ENCODE measurements around the gene PTGFRN. TPM values are rescaled to one million over a fixed set of nuclear protein-coding genes. Genes with fewer than 3 reads are reported as not detected.

Gene PTGFRN
- total RNA-seq, 4 donors from 2014 or later: 64.5 to 92.0 (median 83.9) TPM

DNA sequence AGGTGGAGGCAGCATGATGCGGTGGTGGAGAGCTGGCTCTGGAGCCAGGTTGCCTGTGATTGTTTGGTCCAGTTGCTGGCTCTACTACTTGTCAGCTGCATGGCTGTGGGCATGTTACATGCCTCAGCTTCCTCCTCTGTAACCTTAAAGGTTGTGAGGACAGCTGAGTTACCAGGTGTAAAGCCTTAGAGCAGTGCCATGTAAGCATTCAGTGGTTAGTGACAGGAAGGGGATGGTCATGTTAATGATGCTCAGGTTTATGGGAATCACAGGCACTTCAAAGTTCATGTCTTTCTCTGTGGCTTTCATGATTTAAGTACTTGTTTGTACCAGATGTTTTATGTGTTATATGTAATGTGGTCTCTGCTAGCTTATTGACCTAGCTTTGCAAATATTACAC is 32.6 kb downstream of the PTGFRN start:
- TF ChIP-seq, protein P1, sequence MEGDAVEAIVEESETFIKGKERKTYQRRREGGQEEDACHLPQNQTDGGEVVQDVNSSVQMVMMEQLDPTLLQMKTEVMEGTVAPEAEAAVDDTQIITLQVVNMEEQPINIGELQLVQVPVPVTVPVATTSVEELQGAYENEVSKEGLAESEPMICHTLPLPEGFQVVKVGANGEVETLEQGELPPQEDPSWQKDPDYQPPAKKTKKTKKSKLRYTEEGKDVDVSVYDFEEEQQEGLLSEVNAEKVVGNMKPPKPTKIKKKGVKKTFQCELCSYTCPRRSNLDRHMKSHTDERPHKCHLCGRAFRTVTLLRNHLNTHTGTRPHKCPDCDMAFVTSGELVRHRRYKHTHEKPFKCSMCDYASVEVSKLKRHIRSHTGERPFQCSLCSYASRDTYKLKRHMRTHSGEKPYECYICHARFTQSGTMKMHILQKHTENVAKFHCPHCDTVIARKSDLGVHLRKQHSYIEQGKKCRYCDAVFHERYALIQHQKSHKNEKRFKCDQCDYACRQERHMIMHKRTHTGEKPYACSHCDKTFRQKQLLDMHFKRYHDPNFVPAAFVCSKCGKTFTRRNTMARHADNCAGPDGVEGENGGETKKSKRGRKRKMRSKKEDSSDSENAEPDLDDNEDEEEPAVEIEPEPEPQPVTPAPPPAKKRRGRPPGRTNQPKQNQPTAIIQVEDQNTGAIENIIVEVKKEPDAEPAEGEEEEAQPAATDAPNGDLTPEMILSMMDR (IDR thresholded peaks at IDR 0.05): no peak
- TF ChIP-seq POLR2AphosphoS5 (IDR thresholded peaks at IDR 0.05): no peak
- no peak for TF ChIP-seq POLR2A (IDR thresholded peaks at IDR 0.05)
- no peak for TF ChIP-seq EP300 (IDR thresholded peaks at IDR 0.05)
- peaks cover 16% of the 10 kb centered on the region for H3K4me1 ChIP-seq
- peaks cover 43% of the 10 kb centered on the region for H3K36me3 ChIP-seq
- no peaks in the 10 kb centered on the region for H3K27me3 ChIP-seq
- no peak for DNase-seq (ENCODE audit: low spot score in 2 of 2)
- 100% methylated on average over 1 of the region's 1 CpG for WGBS
- H3K9me3 ChIP-seq: no peaks in the 10 kb centered on the region
- H3K4me3 ChIP-seq: no peak overlapping the region
- H3K27ac ChIP-seq: no peak overlapping the region

DNA sequence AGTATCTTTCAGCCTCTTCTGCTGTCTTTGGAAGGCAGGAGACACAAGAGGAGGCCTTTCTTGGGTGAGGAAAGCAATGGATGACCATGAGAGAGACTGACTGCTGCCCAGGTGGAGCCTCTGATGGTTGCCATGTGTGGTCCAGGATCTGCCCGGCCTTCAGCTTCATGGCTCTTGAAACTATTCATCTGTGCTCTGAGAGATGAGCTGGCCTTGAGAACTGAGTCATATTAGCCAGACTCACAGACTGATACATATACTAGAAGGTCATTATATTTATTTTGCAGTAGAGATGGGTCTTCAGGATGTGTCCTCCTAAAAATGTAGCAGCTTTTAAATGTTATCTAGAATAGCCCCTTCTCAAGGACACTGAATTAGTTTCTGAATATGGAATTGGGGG is 33.7 kb downstream of the PTGFRN start:
- peaks cover 17% of the 10 kb centered on the region for H3K4me1 ChIP-seq
- H3K36me3 ChIP-seq: peaks cover 47% of the 10 kb centered on the region
- WGBS: 78% methylated on average over 1 of the region's 1 CpG
- no peak overlapping the region for H3K27ac ChIP-seq
- no peak for DNase-seq (ENCODE audit: low spot score in 2 of 2)
- H3K4me3 ChIP-seq: no peak overlapping the region
- TF ChIP-seq EP300 (IDR thresholded peaks at IDR 0.05) (no peak), POLR2AphosphoS5 (IDR thresholded peaks at IDR 0.05) (no peak), POLR2A (IDR thresholded peaks at IDR 0.05) (no peak)
- TF ChIP-seq, protein P1 (IDR thresholded peaks at IDR 0.05): no peak
- H3K27me3 ChIP-seq: no peaks in the 10 kb centered on the region
- H3K9me3 ChIP-seq: no peaks in the 10 kb centered on the region

DNA sequence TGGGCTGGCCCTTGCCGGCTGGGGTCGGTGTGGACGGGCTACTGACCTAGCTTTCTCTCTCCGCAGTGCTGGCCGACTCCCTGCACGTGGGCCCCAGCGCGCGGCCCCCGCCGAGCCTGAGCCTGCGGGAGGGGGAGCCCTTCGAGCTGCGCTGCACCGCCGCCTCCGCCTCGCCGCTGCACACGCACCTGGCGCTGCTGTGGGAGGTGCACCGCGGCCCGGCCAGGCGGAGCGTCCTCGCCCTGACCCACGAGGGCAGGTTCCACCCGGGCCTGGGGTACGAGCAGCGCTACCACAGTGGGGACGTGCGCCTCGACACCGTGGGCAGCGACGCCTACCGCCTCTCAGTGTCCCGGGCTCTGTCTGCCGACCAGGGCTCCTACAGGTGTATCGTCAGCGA is 34.9 kb downstream of the PTGFRN start:
- Histone ChIP-seq H3K36me3 (peaks cover 53% of the 10 kb centered on the region), H3K27ac (no peak overlapping the region), H3K9me3 (no peaks in the 10 kb centered on the region), H3K4me1 (peaks cover 12% of the 10 kb centered on the region), H3K27me3 (no peaks in the 10 kb centered on the region), H3K4me3 (no peak overlapping the region)
- no peak for TF ChIP-seq EP300 (IDR thresholded peaks at IDR 0.05)
- no peak for TF ChIP-seq POLR2AphosphoS5 (IDR thresholded peaks at IDR 0.05)
- TF ChIP-seq, protein P1 (IDR thresholded peaks at IDR 0.05): no peak
- 92% methylated on average over 20 of the region's 42 CpGs for WGBS
- DNase-seq (ENCODE audit: low spot score in 2 of 2): no peak

DNA sequence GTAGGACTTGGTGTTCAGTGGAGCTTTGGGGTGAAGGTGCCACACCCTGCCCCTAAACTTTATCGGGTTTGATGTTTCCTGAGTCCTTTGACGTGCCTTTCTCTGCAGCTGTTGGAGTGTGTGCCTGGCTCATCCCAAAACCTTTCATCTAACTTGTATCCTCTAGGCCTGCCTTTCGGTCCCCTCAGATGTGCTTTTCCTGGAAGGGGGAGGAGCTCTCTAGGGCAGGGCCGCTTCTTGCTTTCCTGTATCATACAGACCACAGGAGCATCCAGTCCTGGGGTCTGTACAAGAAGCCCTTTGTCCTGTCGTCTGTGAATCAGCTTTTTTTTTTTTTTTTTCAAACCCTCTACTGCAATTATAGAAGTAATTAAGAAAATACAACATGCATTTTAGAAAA is 35.7 kb downstream of the PTGFRN start:
- 79% methylated on average over 5 of the region's 5 CpGs for WGBS
- H3K9me3 ChIP-seq: no peaks in the 10 kb centered on the region
- H3K27ac ChIP-seq: no peak overlapping the region
- no peak for TF ChIP-seq EP300 (IDR thresholded peaks at IDR 0.05)
- TF ChIP-seq POLR2AphosphoS5 (IDR thresholded peaks at IDR 0.05): no peak
- TF ChIP-seq POLR2A (IDR thresholded peaks at IDR 0.05): no peak
- TF ChIP-seq, protein P1 (IDR thresholded peaks at IDR 0.05): no peak
- peaks cover 54% of the 10 kb centered on the region for H3K36me3 ChIP-seq
- no peaks in the 10 kb centered on the region for H3K27me3 ChIP-seq
- H3K4me3 ChIP-seq: no peak overlapping the region
- peaks cover 12% of the 10 kb centered on the region for H3K4me1 ChIP-seq
- no peak for DNase-seq (ENCODE audit: low spot score in 2 of 2)

DNA sequence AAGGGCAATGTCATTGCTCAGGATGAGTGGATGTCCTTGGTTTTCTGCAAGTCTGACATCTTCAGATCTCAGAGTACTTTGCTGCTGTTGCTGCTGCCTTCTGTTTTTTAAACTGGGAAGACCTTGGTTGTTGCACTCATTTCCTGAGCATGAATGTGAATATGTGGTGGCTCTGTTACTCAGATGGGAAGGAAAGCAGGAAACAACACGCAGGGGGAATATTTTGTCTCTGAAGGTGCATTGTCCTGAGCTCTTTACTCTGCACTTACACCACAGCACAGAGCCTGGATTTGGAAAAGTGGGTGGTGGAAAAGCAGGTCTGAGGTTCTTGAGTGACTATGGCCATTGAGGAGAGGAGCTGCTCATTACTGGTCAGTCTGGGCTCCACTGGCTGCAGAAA is 36.3 kb downstream of the PTGFRN start:
- DNase-seq (ENCODE audit: low spot score in 2 of 2): no peak
- H3K36me3 ChIP-seq: peaks cover 54% of the 10 kb centered on the region

More for the DNA sequence above, 36.3 kb downstream of the PTGFRN start:
- 80% methylated on average over 1 of the region's 1 CpG for WGBS
- Histone ChIP-seq H3K27me3 (no peaks in the 10 kb centered on the region), H3K27ac (no peak overlapping the region), H3K4me1 (peaks cover 10% of the 10 kb centered on the region), H3K4me3 (no peak overlapping the region), H3K9me3 (no peaks in the 10 kb centered on the region)
- TF ChIP-seq POLR2A (IDR thresholded peaks at IDR 0.05): no peak
- TF ChIP-seq, protein P1 (IDR thresholded peaks at IDR 0.05): no peak
- TF ChIP-seq EP300 (IDR thresholded peaks at IDR 0.05): no peak
- no peak for TF ChIP-seq POLR2AphosphoS5 (IDR thresholded peaks at IDR 0.05)
